HEK293 (cell line): ENCODE results near the gene NPC1.

Experiments
- CTCF ChIP-seq: fragments of 450-650 bp; formaldehyde crosslinking; IDR thresholded peaks from 2 replicates; pipeline ENCODE4 v1.5.1; 2016; ENCODE audit warnings: missing biosample characterization, missing genetic modification characterization
- KLF1 ChIP-seq: fragments of 450-650 bp; formaldehyde crosslinking; IDR thresholded peaks from 2 replicates; pipeline ENCODE4 v1.5.1; 2016; ENCODE audit warnings: missing biosample characterization, missing genetic modification characterization
- KLF17 ChIP-seq: fragments of 450-650 bp; formaldehyde crosslinking; IDR thresholded peaks from 2 replicates; pipeline ENCODE4 v1.5.1; 2016; ENCODE audit warnings: missing biosample characterization, missing genetic modification characterization
- OSR2 ChIP-seq: fragments of 450-650 bp; formaldehyde crosslinking; IDR thresholded peaks from 2 replicates; pipeline ENCODE4 v1.5.1; 2016; ENCODE audit warnings: missing biosample characterization, missing genetic modification characterization
- TCF7L2 ChIP-seq: IDR thresholded peaks from 2 replicates; pipeline ENCODE4 v1.6.1; 2011; ENCODE audit warnings: low read depth, mild to moderate bottlenecking, inconsistent platforms, low read length, moderate library complexity, borderline replicate concordance
- TRIM28 ChIP-seq: IDR thresholded peaks from 2 replicates; pipeline ENCODE4 v1.6.1; 2011; ENCODE audit warnings: low read length, control low read depth, borderline replicate concordance
- WT1 ChIP-seq: fragments of 450-650 bp; formaldehyde crosslinking; IDR thresholded peaks from 2 replicates; pipeline ENCODE4 v1.5.1; 2016; ENCODE audit warnings: missing biosample characterization, missing genetic modification characterization
- ZBTB21 ChIP-seq: fragments of 450-650 bp; formaldehyde crosslinking; IDR thresholded peaks from 2 replicates; pipeline ENCODE4 v1.5.1; 2017; ENCODE audit warnings: missing biosample characterization, missing genetic modification characterization
- ZEB2 ChIP-seq: fragments of 450-650 bp; formaldehyde crosslinking; IDR thresholded peaks from 2 replicates; pipeline ENCODE4 v1.5.1; 2016; ENCODE audit warnings: missing biosample characterization, missing genetic modification characterization
- ZIC2 ChIP-seq: fragments of 450-650 bp; formaldehyde crosslinking; IDR thresholded peaks from 2 replicates; pipeline ENCODE4 v1.5.1; 2016; ENCODE audit warnings: missing biosample characterization, missing genetic modification characterization
- ZNF10 ChIP-seq: fragments of 450-650 bp; formaldehyde crosslinking; IDR thresholded peaks from 2 replicates; pipeline ENCODE4 v1.5.1; 2017; ENCODE audit warnings: missing biosample characterization, missing genetic modification characterization
- ZNF112 ChIP-seq: fragments of 450-650 bp; formaldehyde crosslinking; IDR thresholded peaks from 2 replicates; pipeline ENCODE4 v1.5.0; 2017; ENCODE audit warnings: missing biosample characterization, missing genetic modification characterization
- ZNF155 ChIP-seq: fragments of 450-650 bp; formaldehyde crosslinking; IDR thresholded peaks from 2 replicates; pipeline ENCODE4 v1.5.1; 2016; ENCODE audit warnings: missing biosample characterization, missing genetic modification characterization
- ZNF184 ChIP-seq: fragments of 450-650 bp; IDR thresholded peaks from 2 replicates; pipeline ENCODE4 v1.5.1; 2018; ENCODE audit warnings: missing biosample characterization, mild to moderate bottlenecking, missing genetic modification characterization
- ZNF2 ChIP-seq: fragments of 450-650 bp; formaldehyde crosslinking; IDR thresholded peaks from 2 replicates; pipeline ENCODE4 v1.5.1; 2016; ENCODE audit warnings: missing biosample characterization, missing genetic modification characterization
- ZNF223 ChIP-seq: fragments of 450-650 bp; formaldehyde crosslinking; IDR thresholded peaks from 2 replicates; pipeline ENCODE4 v1.5.1; 2016; ENCODE audit warnings: missing biosample characterization, missing genetic modification characterization
- ZNF23 ChIP-seq: fragments of 450-650 bp; formaldehyde crosslinking; IDR thresholded peaks from 2 replicates; pipeline ENCODE4 v1.5.1; 2016; ENCODE audit warnings: missing biosample characterization, missing genetic modification characterization, borderline replicate concordance
- ZNF266 ChIP-seq: fragments of 450-650 bp; formaldehyde crosslinking; IDR thresholded peaks from 2 replicates; pipeline ENCODE4 v1.5.1; 2016; ENCODE audit warnings: missing biosample characterization, missing genetic modification characterization, low read depth
- ZNF37A ChIP-seq: fragments of 450-650 bp; IDR thresholded peaks from 2 replicates; pipeline ENCODE4 v1.5.1; 2018; ENCODE audit warnings: missing biosample characterization, missing genetic modification characterization
- ZNF404 ChIP-seq: fragments of 450-650 bp; formaldehyde crosslinking; IDR thresholded peaks from 2 replicates; pipeline ENCODE4 v1.5.1; 2017; ENCODE audit warnings: missing biosample characterization, missing genetic modification characterization
- ZNF433 ChIP-seq: fragments of 450-650 bp; formaldehyde crosslinking; IDR thresholded peaks from 2 replicates; pipeline ENCODE4 v1.5.1; 2016; ENCODE audit warnings: missing biosample characterization, missing genetic modification characterization, low read depth
- ZNF664 ChIP-seq: fragments of 450-650 bp; formaldehyde crosslinking; IDR thresholded peaks from 2 replicates; pipeline ENCODE4 v1.5.1; 2016; ENCODE audit warnings: missing biosample characterization, missing genetic modification characterization
- ZNF747 ChIP-seq: fragments of 450-650 bp; formaldehyde crosslinking; IDR thresholded peaks from 2 replicates; pipeline ENCODE4 v1.5.1; 2016; ENCODE audit warnings: missing biosample characterization, missing genetic modification characterization
- ZSCAN30 ChIP-seq: fragments of 450-650 bp; IDR thresholded peaks from 2 replicates; pipeline ENCODE4 v1.5.1; 2018; ENCODE audit warnings: missing biosample characterization, mild to moderate bottlenecking, missing genetic modification characterization, moderate library complexity
- TF ChIP-seq, protein P1 (sequence below): fragments of 450-650 bp; formaldehyde crosslinking; IDR thresholded peaks from 2 replicates; pipeline ENCODE4 v1.5.1; 2016; ENCODE audit warnings: missing biosample characterization, missing genetic modification characterization
- TF ChIP-seq, protein P2 (sequence below): fragments of 450-650 bp; formaldehyde crosslinking; IDR thresholded peaks from 2 replicates; pipeline ENCODE4 v1.5.1; 2017; ENCODE audit warnings: missing biosample characterization, missing genetic modification characterization
- TF ChIP-seq, protein P3 (sequence below): fragments of 450-650 bp; formaldehyde crosslinking; IDR thresholded peaks from 2 replicates; pipeline ENCODE4 v1.5.1; 2016; ENCODE audit warnings: missing biosample characterization, missing genetic modification characterization
- TF ChIP-seq, protein P4 (sequence below): fragments of 450-650 bp; formaldehyde crosslinking; optimal IDR thresholded peaks from 2 replicates; pipeline ENCODE3; 2016; ENCODE audit warnings: missing biosample characterization, mild to moderate bottlenecking, missing genetic modification characterization
- TF ChIP-seq, protein P5 (sequence below): fragments of 450-650 bp; formaldehyde crosslinking; IDR thresholded peaks from 2 replicates; pipeline ENCODE4 v1.5.1; 2016; ENCODE audit warnings: missing biosample characterization, missing genetic modification characterization

Gene NPC1

DNA sequence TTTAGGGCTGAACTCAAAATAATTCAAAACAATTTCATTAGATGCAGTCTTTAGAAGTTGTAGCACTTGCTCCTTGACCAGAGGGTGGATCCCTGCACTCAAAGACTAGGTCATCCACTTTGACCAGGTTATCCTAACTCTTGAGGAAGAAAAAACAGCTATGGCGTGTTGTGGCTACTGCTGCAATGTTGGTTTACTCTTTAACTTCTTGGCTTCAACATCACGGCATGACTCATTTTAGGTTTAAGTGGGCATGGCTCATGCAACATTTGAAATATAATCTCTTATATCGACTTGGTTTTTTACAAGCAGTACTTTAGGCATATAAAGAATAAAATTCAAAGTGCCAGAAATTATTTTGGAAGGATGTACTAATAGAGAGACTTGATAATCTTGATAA, 41.0 kb upstream of the NPC1 start (continued):
- TF ChIP-seq, protein P1, sequence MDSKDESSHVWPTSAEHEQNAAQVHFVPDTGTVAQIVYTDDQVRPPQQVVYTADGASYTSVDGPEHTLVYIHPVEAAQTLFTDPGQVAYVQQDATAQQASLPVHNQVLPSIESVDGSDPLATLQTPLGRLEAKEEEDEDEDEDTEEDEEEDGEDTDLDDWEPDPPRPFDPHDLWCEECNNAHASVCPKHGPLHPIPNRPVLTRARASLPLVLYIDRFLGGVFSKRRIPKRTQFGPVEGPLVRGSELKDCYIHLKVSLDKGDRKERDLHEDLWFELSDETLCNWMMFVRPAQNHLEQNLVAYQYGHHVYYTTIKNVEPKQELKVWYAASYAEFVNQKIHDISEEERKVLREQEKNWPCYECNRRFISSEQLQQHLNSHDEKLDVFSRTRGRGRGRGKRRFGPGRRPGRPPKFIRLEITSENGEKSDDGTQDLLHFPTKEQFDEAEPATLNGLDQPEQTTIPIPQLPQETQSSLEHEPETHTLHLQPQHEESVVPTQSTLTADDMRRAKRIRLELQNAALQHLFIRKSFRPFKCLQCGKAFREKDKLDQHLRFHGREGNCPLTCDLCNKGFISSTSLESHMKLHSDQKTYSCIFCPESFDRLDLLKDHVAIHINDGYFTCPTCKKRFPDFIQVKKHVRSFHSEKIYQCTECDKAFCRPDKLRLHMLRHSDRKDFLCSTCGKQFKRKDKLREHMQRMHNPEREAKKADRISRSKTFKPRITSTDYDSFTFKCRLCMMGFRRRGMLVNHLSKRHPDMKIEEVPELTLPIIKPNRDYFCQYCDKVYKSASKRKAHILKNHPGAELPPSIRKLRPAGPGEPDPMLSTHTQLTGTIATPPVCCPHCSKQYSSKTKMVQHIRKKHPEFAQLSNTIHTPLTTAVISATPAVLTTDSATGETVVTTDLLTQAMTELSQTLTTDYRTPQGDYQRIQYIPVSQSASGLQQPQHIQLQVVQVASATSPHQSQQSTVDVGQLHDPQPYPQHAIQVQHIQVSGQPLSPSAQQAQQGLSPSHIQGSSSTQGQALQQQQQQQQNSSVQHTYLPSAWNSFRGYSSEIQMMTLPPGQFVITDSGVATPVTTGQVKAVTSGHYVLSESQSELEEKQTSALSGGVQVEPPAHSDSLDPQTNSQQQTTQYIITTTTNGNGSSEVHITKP (tag by site-specific recombination) = peak; percentile 89
- TF ChIP-seq ZEB2 (tag by site-specific recombination) = peak; percentile 95
- TF ChIP-seq ZNF223 (tag by site-specific recombination) = no peak
- no peak for TF ChIP-seq ZNF2 (tag by site-specific recombination)
- TF ChIP-seq ZIC2 (tag by site-specific recombination) = no peak
- no peak for TF ChIP-seq ZNF404
- TF ChIP-seq, protein P2, sequence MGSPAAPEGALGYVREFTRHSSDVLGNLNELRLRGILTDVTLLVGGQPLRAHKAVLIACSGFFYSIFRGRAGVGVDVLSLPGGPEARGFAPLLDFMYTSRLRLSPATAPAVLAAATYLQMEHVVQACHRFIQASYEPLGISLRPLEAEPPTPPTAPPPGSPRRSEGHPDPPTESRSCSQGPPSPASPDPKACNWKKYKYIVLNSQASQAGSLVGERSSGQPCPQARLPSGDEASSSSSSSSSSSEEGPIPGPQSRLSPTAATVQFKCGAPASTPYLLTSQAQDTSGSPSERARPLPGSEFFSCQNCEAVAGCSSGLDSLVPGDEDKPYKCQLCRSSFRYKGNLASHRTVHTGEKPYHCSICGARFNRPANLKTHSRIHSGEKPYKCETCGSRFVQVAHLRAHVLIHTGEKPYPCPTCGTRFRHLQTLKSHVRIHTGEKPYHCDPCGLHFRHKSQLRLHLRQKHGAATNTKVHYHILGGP (tag by site-specific recombination) = no peak
- TF ChIP-seq, protein P3, sequence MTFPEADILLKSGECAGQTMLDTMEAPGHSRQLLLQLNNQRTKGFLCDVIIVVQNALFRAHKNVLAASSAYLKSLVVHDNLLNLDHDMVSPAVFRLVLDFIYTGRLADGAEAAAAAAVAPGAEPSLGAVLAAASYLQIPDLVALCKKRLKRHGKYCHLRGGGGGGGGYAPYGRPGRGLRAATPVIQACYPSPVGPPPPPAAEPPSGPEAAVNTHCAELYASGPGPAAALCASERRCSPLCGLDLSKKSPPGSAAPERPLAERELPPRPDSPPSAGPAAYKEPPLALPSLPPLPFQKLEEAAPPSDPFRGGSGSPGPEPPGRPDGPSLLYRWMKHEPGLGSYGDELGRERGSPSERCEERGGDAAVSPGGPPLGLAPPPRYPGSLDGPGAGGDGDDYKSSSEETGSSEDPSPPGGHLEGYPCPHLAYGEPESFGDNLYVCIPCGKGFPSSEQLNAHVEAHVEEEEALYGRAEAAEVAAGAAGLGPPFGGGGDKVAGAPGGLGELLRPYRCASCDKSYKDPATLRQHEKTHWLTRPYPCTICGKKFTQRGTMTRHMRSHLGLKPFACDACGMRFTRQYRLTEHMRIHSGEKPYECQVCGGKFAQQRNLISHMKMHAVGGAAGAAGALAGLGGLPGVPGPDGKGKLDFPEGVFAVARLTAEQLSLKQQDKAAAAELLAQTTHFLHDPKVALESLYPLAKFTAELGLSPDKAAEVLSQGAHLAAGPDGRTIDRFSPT (tag by site-specific recombination) = no peak
- no peak for TF ChIP-seq ZNF112 (tag by site-specific recombination)
- TF ChIP-seq ZNF747 (tag by site-specific recombination) = no peak
- TF ChIP-seq ZNF23 (tag by site-specific recombination) = no peak
- peak; percentile 37; the same call in 1 of the 2 replicates for TF ChIP-seq ZNF10
- TF ChIP-seq CTCF = no peak
- TF ChIP-seq TCF7L2 = no peak
- peak; percentile 96 for TF ChIP-seq OSR2 (tag by site-specific recombination)
- TF ChIP-seq KLF1 (tag by site-specific recombination) = peak; percentile 22; the same call in 1 of the 2 replicates
- TF ChIP-seq WT1 (tag by site-specific recombination) = 0 out of 2 replicates have a peak, but pooled peaks have one; percentile 25
- no peak for TF ChIP-seq ZNF155 (tag by site-specific recombination)
- 0 out of 2 replicates have a peak, but pooled peaks have one; percentile 19 for TF ChIP-seq KLF17 (tag by site-specific recombination)
- peak; percentile 64 for TF ChIP-seq ZSCAN30 (tag by site-specific recombination)
- no peak for TF ChIP-seq ZNF266 (tag by site-specific recombination)
- no peak for TF ChIP-seq ZNF664
- TF ChIP-seq TRIM28 = 0 out of 2 replicates have a peak, but pooled peaks have one; percentile 19
- TF ChIP-seq, protein P4, sequence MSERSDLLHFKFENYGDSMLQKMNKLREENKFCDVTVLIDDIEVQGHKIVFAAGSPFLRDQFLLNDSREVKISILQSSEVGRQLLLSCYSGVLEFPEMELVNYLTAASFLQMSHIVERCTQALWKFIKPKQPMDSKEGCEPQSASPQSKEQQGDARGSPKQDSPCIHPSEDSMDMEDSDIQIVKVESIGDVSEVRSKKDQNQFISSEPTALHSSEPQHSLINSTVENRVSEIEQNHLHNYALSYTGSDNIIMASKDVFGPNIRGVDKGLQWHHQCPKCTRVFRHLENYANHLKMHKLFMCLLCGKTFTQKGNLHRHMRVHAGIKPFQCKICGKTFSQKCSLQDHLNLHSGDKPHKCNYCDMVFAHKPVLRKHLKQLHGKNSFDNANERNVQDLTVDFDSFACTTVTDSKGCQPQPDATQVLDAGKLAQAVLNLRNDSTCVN = no peak
- TF ChIP-seq, protein P5, sequence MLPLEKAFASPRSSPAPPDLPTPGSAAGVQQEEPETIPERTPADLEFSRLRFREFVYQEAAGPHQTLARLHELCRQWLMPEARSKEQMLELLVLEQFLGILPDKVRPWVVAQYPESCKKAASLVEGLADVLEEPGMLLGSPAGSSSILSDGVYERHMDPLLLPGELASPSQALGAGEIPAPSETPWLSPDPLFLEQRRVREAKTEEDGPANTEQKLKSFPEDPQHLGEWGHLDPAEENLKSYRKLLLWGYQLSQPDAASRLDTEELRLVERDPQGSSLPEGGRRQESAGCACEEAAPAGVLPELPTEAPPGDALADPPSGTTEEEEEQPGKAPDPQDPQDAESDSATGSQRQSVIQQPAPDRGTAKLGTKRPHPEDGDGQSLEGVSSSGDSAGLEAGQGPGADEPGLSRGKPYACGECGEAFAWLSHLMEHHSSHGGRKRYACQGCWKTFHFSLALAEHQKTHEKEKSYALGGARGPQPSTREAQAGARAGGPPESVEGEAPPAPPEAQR (tag by site-specific recombination) = no peak
- no peak for TF ChIP-seq ZNF184 (tag by site-specific recombination)
- TF ChIP-seq ZNF37A (tag by site-specific recombination) = no peak
- TF ChIP-seq ZBTB21 (tag by site-specific recombination) = no peak; the same call in 1 of the 2 replicates
- TF ChIP-seq ZNF433 (tag by site-specific recombination) = no peak
